HCT116 (cell line): Measurements from ENCODE around the gene COL23A1. TPM values are rescaled to one million over a fixed set of nuclear protein-coding genes. Genes with fewer than 3 reads are reported as not detected.

Source experiments
- ATAC-seq: fragments of 200-7000 bp; cut with Tn5 transposase; 2 replicates; pipeline ENCODE4 v1.9.1; 2020; ENCODE audit warnings: mild to moderate bottlenecking, moderate library complexity
- BruUV-seq: library from RNA; stranded (reverse); fragments of 400-500 nt; replicated peaks from 2 replicates; lab custom pipeline; 2021; lab: Mats Ljungman, UMichigan
- CTCF ChIA-PET: fragments of 300-600 bp; sonication (Branson Sonifier 250); formaldehyde crosslinking; loops from one replicate; lab custom pipeline; 2021; ENCODE audit warnings: antibody characterized with exemption; lab: Charles Lee
- POLR2A ChIA-PET: fragments of 300-600, 350-600 bp; sonication (Branson Sonifier 250); formaldehyde crosslinking; loops from one replicate; lab custom pipeline; 2021; ENCODE audit warnings: antibody characterized with exemption; lab: Charles Lee
- RAD21 ChIA-PET, 2 experiments: fragments of 300-600 bp; sonication (Branson Sonifier 250); formaldehyde crosslinking; loops; one replicate each; lab custom pipeline; 2023; ENCODE audit warnings: low total read pairs in 2 of 2; ENCODE audit not compliant: uncharacterized antibody in 2 of 2, unreplicated experiment in 2 of 2, low non-redundant PET in 1 of 2; lab: Charles Lee
- DNase-seq: peaks from one replicate; pipeline ENCODE4 v3.0.0-alpha.2; 2010; ENCODE audit warnings: low read depth, low spot score
- H2AFZ ChIP-seq: fragments of 200-600 bp; shearing (Covaris generic), sonication (generic); 2 replicates; pipeline ENCODE4 v1.6.1; 2017; ENCODE audit warnings: low read depth, mixed run types, mixed read lengths, antibody characterized with exemption, low read length; ENCODE audit not compliant: poor library complexity, severe bottlenecking
- H3K27ac ChIP-seq: 2 replicates; pipeline ENCODE4 v1.5.1; 2012; ENCODE audit warnings: low read depth, low read length
- H3K27me3 ChIP-seq: fragments of 200-600 bp; sonication (generic); 2 replicates; pipeline ENCODE4 v1.6.1; 2016; ENCODE audit warnings: mixed run types, low read length, mixed read lengths; ENCODE audit not compliant: insufficient read depth
- H3K36me3 ChIP-seq, 2 experiments: fragments of 200-500 bp in 1 of 2; fragments of 200-600 bp in 1 of 2; sonication (Bioruptor generic) in 1 of 2; sonication (generic) in 1 of 2; 2 replicates each; pipeline versions ENCODE4 v1.5.1 to v1.6.1; 2014 to 2016; ENCODE audit warnings: low read length in 2 of 2, inconsistent platforms in 1 of 2, mixed read lengths in 1 of 2, mixed run types in 1 of 2; ENCODE audit not compliant: insufficient read depth in 2 of 2, control insufficient read depth in 1 of 2
- H3K4me1 ChIP-seq, 2 experiments: fragments of 200-600 bp in 1 of 2; sonication (generic) in 1 of 2; 2 replicates each; pipeline versions ENCODE4 v1.5.1 to v1.6.1; 2012 to 2017; ENCODE audit warnings: low read length in 2 of 2, inconsistent platforms in 1 of 2, mild to moderate bottlenecking in 1 of 2, mixed read lengths in 1 of 2, mixed run types in 1 of 2, moderate library complexity in 1 of 2; ENCODE audit not compliant: insufficient read depth in 2 of 2, control insufficient read depth in 1 of 2
- H3K4me2 ChIP-seq: fragments of 200-600 bp; sonication (generic); 2 replicates; pipeline ENCODE4 v1.6.1; 2017; ENCODE audit warnings: mixed run types, low read length, mixed read lengths
- H3K4me3 ChIP-seq, 2 experiments: fragments of 200-600 bp in 1 of 2; sonication (generic) in 1 of 2; replicated peaks in 1 of 2; 2 replicates each; pipeline ENCODE4 v1.5.1; 2011 to 2016; ENCODE audit warnings: low read length in 2 of 2, control low read depth in 1 of 2, low read depth in 1 of 2, mild to moderate bottlenecking in 1 of 2, mixed read lengths in 1 of 2, mixed run types in 1 of 2
- H3K79me2 ChIP-seq: fragments of 200-600 bp; sonication (generic); 2 replicates; pipeline ENCODE4 v1.6.1; 2017; ENCODE audit warnings: mild to moderate bottlenecking, mixed run types, low read length, moderate library complexity, mixed read lengths; ENCODE audit not compliant: insufficient read depth
- H3K9ac ChIP-seq: fragments of 200-600 bp; sonication (generic); 2 replicates; pipeline ENCODE4 v1.6.1; 2016; ENCODE audit warnings: low read length, mixed read lengths
- H3K9me2 ChIP-seq: fragments of 200-600 bp; sonication (generic), shearing (Covaris generic); 2 replicates; pipeline ENCODE4 v1.6.1; 2017; ENCODE audit warnings: mixed run types, mild to moderate bottlenecking, moderate library complexity; ENCODE audit not compliant: insufficient read depth
- H3K9me3 ChIP-seq, 2 experiments: fragments of 200-500 bp in 1 of 2; fragments of 200-600 bp in 1 of 2; sonication (Bioruptor generic) in 1 of 2; sonication (generic) in 1 of 2; 2 replicates each; pipeline ENCODE4 v1.6.1; 2014 to 2017; ENCODE audit warnings: low read length in 2 of 2, mixed read lengths in 2 of 2, inconsistent platforms in 1 of 2, low read depth in 1 of 2, mild to moderate bottlenecking in 1 of 2, mixed run types in 1 of 2, moderate library complexity in 1 of 2; ENCODE audit not compliant: control insufficient read depth in 1 of 2, insufficient read depth in 1 of 2
- H4K20me1 ChIP-seq: fragments of 200-600 bp; sonication (generic), shearing (Covaris generic); 2 replicates; pipeline ENCODE4 v1.6.1; 2017; ENCODE audit warnings: mixed run types, mild to moderate bottlenecking, moderate library complexity; ENCODE audit not compliant: insufficient read depth
- ATF3 ChIP-seq: IDR thresholded peaks from 2 replicates; pipeline ENCODE4 v1.6.1; 2012
- CBX3 ChIP-seq: IDR thresholded peaks from 2 replicates; pipeline ENCODE4 v1.6.1; 2012; ENCODE audit warnings: low read depth
- CEBPB ChIP-seq: IDR thresholded peaks from 2 replicates; pipeline ENCODE4 v1.6.1; 2012; ENCODE audit warnings: low read depth
- EGR1 ChIP-seq: IDR thresholded peaks from 2 replicates; pipeline ENCODE4 v1.6.1; 2012; ENCODE audit warnings: low read depth
- EZH2 ChIP-seq: fragments of 200-600 bp; sonication (generic); IDR thresholded peaks from 2 replicates; pipeline ENCODE4 v1.6.1; 2017; ENCODE audit warnings: antibody characterized with exemption, mixed run types
- EZH2phosphoT487 ChIP-seq: fragments of 200-600 bp; IDR thresholded peaks from 2 replicates; pipeline ENCODE4 v1.6.1; 2018; ENCODE audit warnings: antibody characterized with exemption, borderline replicate concordance
- POLR2A ChIP-seq: IDR thresholded peaks from 2 replicates; pipeline ENCODE4 v1.7.0; 2011; ENCODE audit warnings: borderline replicate concordance; ENCODE audit not compliant: insufficient read depth, insufficient read length; ENCODE audit errors: extremely low read depth
- POLR2AphosphoS5 ChIP-seq: IDR thresholded peaks from 2 replicates; pipeline ENCODE4 v1.6.1; 2011; ENCODE audit warnings: mild to moderate bottlenecking, low read depth, low read length, moderate library complexity
- RAD21 ChIP-seq: IDR thresholded peaks from 2 replicates; pipeline ENCODE4 v1.6.1; 2012; ENCODE audit warnings: low read depth, mild to moderate bottlenecking
- SIN3A ChIP-seq: IDR thresholded peaks from 2 replicates; pipeline ENCODE4 v1.6.1; 2012; ENCODE audit warnings: low read depth
- SP1 ChIP-seq: IDR thresholded peaks from 2 replicates; pipeline ENCODE4 v1.6.1; 2012; ENCODE audit warnings: low read depth
- SRF ChIP-seq: IDR thresholded peaks from 2 replicates; pipeline ENCODE4 v1.6.1; 2012; ENCODE audit warnings: low read depth
- TCF7L2 ChIP-seq: IDR thresholded peaks from 2 replicates; pipeline ENCODE4 v1.7.0; 2011; ENCODE audit warnings: borderline replicate concordance, inconsistent platforms; ENCODE audit not compliant: insufficient read depth, insufficient read length; ENCODE audit errors: extremely low read depth
- ZNF274 ChIP-seq: fragments of 200-500 bp; sonication (Bioruptor generic); IDR thresholded peaks from 2 replicates; pipeline ENCODE4 v1.6.1; 2014; ENCODE audit warnings: mild to moderate bottlenecking, low read depth, low read length, inconsistent platforms
- intact Hi-C: fragments of 100-400 bp; cut with micrococcal nuclease; formaldehyde crosslinking; loops from 2 replicates; pipeline ENCODE4 v1.10.0; 2022
- total RNA-seq: library from RNA; stranded (reverse); gene quantifications from one replicate; pipeline ENCODE4 v1.2.1, GENCODE V29; 2021; ENCODE audit not compliant: unreplicated experiment
- TF ChIP-seq, protein P1 (sequence below): IDR thresholded peaks from 2 replicates; pipeline ENCODE4 v1.6.1; 2012

COL23A1 gene
- total RNA-seq, 1 experiment from 2014 or later, result not detected

DNA sequence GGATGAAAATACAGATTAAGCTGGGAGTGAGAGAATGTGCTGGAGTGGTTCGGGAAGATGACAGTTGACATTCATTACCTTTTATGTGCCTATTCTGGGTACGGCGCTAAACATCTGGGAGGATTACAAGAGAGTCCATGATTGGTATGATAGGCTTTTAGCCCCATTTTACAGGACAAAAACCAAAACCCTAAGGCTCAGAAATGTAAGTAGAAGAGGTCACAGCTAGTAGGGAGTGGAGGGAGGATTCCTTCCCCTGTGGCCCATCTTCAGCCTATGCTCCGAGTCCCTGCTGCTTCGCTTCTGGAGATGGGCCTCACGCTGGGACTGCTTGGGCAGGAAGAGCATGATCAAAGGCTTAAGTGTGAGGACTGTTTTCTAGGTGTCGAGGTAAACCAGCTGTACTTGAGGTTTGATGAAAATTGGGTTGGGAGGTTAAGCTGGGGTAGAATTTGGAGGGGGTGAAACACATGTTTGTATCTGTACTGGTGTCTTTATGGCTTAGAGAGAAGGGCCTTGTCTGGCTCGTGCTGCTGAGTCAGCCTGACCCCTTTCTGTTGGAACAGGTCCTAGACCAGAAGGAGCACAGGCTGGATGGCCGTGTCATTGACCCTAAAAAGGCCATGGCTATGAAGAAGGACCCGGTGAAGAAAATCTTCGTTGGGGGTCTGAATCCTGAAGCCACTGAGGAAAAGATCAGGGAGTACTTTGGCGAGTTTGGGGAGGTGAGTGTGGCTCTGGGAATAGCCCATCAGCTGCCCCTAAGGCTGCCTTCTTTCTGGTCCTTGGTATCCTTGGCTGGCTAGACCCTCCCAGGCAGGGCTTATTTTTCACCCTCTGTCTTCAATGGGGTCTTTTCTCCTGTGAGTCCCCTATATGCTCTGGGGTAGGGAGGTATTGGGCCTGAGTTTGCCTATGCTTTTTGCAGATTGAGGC, 383.8 kb downstream of the COL23A1 start:
- Histone ChIP-seq H3K36me3 (peaks cover 46 to 61% of the 10 kb centered on the region in 2 experiments), H3K9me2 (no peaks in the 10 kb centered on the region), H3K27me3 (no peaks in the 10 kb centered on the region), H3K4me3 (peak overlapping the region; percentile 82 to 88), H2AFZ (no peak overlapping the region), H3K79me2 (peaks cover 77% of the 10 kb centered on the region), H3K4me1 (peaks cover 18 to 48% of the 10 kb centered on the region in 2 experiments), H3K4me2 (peak overlapping the region; percentile 94), H3K27ac (peak overlapping the region; percentile 97; the same call in 1 of the 2 replicates), H3K9ac (peak overlapping the region; percentile 97), H3K9me3 (no peaks in the 10 kb centered on the region), H4K20me1 (peaks cover 54% of the 10 kb centered on the region)
- CTCF ChIA-PET, result interaction anchor here (2.4 kb wide), 1 partner anchor 9 kb away, joined by 6 read pairs; no protein-coding TSS in a partner anchor
- TF ChIP-seq EGR1 (no peak), CEBPB (no peak), POLR2AphosphoS5 (no peak; the same call in none of the 2 replicates), RAD21 (no peak), ATF3 (no peak), TCF7L2 (no peak), EZH2phosphoT487 (no peak), SP1 (no peak), POLR2A (no peak), SIN3A (no peak), EZH2 (no peak), SRF (no peak), CBX3 (no peak), ZNF274 (no peak)
- TF ChIP-seq, protein P1, sequence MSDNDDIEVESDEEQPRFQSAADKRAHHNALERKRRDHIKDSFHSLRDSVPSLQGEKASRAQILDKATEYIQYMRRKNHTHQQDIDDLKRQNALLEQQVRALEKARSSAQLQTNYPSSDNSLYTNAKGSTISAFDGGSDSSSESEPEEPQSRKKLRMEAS, result no peak
- POLR2A ChIA-PET, result interaction anchor here (0.6 to 1.2 kb wide), 2 partner anchors 10 to 885 kb away, joined by 3 to 4 read pairs; no protein-coding TSS in a partner anchor
- RAD21 ChIA-PET, result no interaction called here
- intact Hi-C loops, result no loop called here
- TSS peak; percentile 62 for BruUV-seq
- no peak for ATAC-seq
- no peak for DNase-seq
